Fibroblast of upper back skin (primary cell): ENCODE data around the gene CLCNKA.
"Not testable (repeated sequence)": the region's sequence is repeated elsewhere in the genome, so short reads cannot be mapped to it uniquely, and the experiment has no call there.

Experiments used
- DNase-seq: peaks from one replicate; pipeline ENCODE4 v3.0.0-alpha.2; 2013

Gene CLCNKA

GRCh38 chr1:15998929-15999328, 22.9 kb upstream of the CLCNKA start:
- no peak for DNase-seq

GRCh38 chr1:16001274-16001673, 20.6 kb upstream of the CLCNKA start:
- not testable (repeated sequence) for DNase-seq

GRCh38 chr1:16005597-16005996, 16.2 kb upstream of the CLCNKA start:
- DNase-seq: no peak

GRCh38 chr1:16006010-16006409, 15.8 kb upstream of the CLCNKA start:
- no peak for DNase-seq

GRCh38 chr1:16006552-16007485, 15.0 kb upstream of the CLCNKA start:
- peak; percentile 14 for DNase-seq

GRCh38 chr1:16007671-16008341, 14.0 kb upstream of the CLCNKA start:
- DNase-seq: no peak

- peak; percentile 73 for DNase-seq
Observed at GRCh38 chr1:16009030-16009460, 12.8 kb upstream of the CLCNKA start.

- no peak for DNase-seq
Observed at GRCh38 chr1:16009678-16010077, 12.2 kb upstream of the CLCNKA start.

GRCh38 chr1:16010837-16011236, 11.0 kb upstream of the CLCNKA start:
- DNase-seq: no peak

- no peak for DNase-seq
Observed at GRCh38 chr1:16011936-16012589, 9.8 kb upstream of the CLCNKA start.

GRCh38 chr1:16012590-16013219, 9.1 kb upstream of the CLCNKA start:
- DNase-seq: peak; percentile 85

GRCh38 chr1:16013220-16013907, 8.5 kb upstream of the CLCNKA start:
- peak; percentile 86 for DNase-seq

- no peak for DNase-seq
Observed at GRCh38 chr1:16013908-16014258, 8.0 kb upstream of the CLCNKA start.

GRCh38 chr1:16014509-16015482, 7.0 kb upstream of the CLCNKA start:
- peak; percentile 62 for DNase-seq

GRCh38 chr1:16015491-16015890, 6.3 kb upstream of the CLCNKA start:
- no peak for DNase-seq

GRCh38 chr1:16015960-16016901, 5.6 kb upstream of the CLCNKA start:
- DNase-seq: no peak

GRCh38 chr1:16017076-16017460, 4.8 kb upstream of the CLCNKA start:
- no peak for DNase-seq

- peak; percentile 84 for DNase-seq
Observed at GRCh38 chr1:16017461-16018303, 4.2 kb upstream of the CLCNKA start, which contains the start of gene HSPB7. TSS of gene HSPB7 (minus strand) at chr1:16018043. CDS start at chr1:16017963, 80 bp downstream.

- DNase-seq: no peak
Observed at GRCh38 chr1:16018308-16018707, 3.5 kb upstream of the CLCNKA start.
